Fibroblast of pulmonary artery (primary cell): ENCODE results near the gene PHF11.
"Not testable (repeated sequence)": the region's sequence is repeated elsewhere in the genome, so short reads cannot be mapped to it uniquely, and the experiment has no call there.

Experiments used
- DNase-seq: peaks from one replicate; pipeline ENCODE4 v3.0.0-alpha.2; 2010; ENCODE audit warnings: low read depth
- H3K4me3 ChIP-seq: replicated peaks from 2 replicates; pipeline ENCODE4 v1.5.1; 2011; ENCODE audit warnings: low read depth, mild to moderate bottlenecking, control low read depth, low read length, moderate library complexity
- TF ChIP-seq, protein P1 (sequence below): IDR thresholded peaks from 2 replicates; pipeline ENCODE4 v1.5.1; 2011; ENCODE audit warnings: mild to moderate bottlenecking, control low read depth, low read length, inconsistent platforms; ENCODE audit errors: missing control alignments

Gene PHF11

GRCh38 chr13:49466292-49466838 is 29.4 kb upstream of the PHF11 start:
- no peak overlapping the region for H3K4me3 ChIP-seq
- no peak for DNase-seq
- TF ChIP-seq, protein P1, sequence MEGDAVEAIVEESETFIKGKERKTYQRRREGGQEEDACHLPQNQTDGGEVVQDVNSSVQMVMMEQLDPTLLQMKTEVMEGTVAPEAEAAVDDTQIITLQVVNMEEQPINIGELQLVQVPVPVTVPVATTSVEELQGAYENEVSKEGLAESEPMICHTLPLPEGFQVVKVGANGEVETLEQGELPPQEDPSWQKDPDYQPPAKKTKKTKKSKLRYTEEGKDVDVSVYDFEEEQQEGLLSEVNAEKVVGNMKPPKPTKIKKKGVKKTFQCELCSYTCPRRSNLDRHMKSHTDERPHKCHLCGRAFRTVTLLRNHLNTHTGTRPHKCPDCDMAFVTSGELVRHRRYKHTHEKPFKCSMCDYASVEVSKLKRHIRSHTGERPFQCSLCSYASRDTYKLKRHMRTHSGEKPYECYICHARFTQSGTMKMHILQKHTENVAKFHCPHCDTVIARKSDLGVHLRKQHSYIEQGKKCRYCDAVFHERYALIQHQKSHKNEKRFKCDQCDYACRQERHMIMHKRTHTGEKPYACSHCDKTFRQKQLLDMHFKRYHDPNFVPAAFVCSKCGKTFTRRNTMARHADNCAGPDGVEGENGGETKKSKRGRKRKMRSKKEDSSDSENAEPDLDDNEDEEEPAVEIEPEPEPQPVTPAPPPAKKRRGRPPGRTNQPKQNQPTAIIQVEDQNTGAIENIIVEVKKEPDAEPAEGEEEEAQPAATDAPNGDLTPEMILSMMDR: no peak

DNA sequence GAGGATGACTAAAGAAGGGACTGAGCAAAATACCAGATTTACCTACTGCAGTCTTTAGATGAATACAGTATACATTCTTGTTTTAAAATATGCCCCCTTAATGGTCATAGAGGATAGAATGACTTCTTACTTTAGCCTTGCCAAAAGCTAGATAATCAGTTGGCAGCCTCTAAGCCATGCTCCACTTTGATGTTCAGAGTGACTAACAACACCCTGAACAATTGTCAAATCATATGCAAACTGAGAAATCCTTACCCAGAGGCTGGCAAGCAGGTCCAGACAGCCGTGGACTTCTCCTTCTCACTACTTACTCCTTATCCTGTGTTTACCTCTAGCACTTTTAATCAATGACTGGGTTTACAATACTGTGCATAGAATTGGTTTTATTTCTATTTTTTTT is 23.6 kb upstream of the PHF11 start:
- DNase-seq: peak; percentile 13
- TF ChIP-seq, protein P1: no peak
- H3K4me3 ChIP-seq: no peak overlapping the region

DNA sequence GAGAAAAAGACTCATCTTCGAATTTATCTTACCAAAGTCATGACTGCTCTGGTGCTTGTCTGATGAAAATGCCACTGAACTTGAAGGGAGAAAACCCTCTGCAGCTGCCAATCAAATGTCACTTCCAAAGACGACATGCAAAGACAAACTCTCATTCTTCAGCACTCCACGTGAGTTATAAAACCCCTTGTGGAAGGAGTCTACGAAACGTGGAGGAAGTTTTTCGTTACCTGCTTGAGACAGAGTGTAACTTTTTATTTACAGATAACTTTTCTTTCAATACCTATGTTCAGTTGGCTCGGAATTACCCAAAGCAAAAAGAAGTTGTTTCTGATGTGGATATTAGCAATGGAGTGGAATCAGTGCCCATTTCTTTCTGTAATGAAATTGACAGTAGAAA is 19.2 kb upstream of the PHF11 start:
- TF ChIP-seq, protein P1: no peak
- no peak for DNase-seq
- no peak overlapping the region for H3K4me3 ChIP-seq

DNA sequence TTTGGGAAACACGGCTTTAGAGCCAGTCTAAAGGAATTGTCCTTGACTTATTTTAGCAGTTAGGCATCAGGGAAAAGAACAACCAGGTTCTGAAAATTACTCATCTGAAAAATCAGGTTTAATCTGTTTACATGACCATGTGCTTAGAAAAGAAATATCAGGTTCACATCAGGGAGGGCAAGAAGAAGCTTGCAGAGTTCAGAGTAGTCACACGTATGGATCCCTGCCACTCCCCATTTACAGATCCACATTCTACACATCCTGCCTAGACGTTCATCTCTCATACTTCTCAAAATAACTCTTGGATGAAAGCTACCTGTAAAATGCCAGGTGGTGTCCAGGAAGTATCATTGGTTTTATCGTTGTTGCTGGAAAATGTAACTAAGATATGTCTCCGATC is 14.0 kb upstream of the PHF11 start:
- H3K4me3 ChIP-seq: no peak overlapping the region
- TF ChIP-seq, protein P1: no peak
- no peak for DNase-seq

GRCh38 chr13:49488563-49488962 is 7.2 kb upstream of the PHF11 start:
- TF ChIP-seq, protein P1: no peak
- no peak for DNase-seq
- H3K4me3 ChIP-seq: no peak overlapping the region

DNA sequence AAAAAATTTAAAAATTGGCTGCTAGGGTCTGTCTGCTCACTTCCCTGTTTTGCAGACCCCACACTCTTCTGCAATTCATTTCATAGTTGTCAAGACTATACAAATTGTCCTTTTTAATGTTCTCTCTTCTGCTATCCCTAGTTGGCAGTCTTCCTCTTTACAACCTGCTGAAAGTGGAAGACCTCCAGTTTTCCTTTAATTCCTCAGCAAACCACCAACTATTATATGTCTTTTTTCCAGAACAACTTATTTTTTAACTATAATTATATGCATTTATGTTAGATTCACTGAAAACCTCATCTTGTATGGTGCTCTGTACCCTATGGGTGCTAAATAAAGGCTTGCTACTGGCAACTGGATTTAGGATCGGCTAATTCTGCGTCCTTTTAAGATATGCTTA is 1.1 kb upstream of the PHF11 start:
- no peak for DNase-seq

GRCh38 chr13:49496837-49497236 is 1.1 kb downstream of the PHF11 start:
- DNase-seq: not testable (repeated sequence)

More for the DNA sequence above, 1.1 kb upstream of the PHF11 start:
- H3K4me3 ChIP-seq: peak overlapping the region; percentile 61
- TF ChIP-seq, protein P1: no peak

GRCh38 chr13:49497272-49497671 is 1.5 kb downstream of the PHF11 start:
- DNase-seq: no peak
- no peak overlapping the region for H3K4me3 ChIP-seq
- TF ChIP-seq, protein P1: no peak

More at GRCh38 chr13:49496837-49497236, 1.1 kb downstream of the PHF11 start:
- H3K4me3 ChIP-seq: not testable (repeated sequence)
